Fibroblast of lung (primary cell): ENCODE measurements around the gene CASQ1.

Source experiments
- CTCF ChIP-seq, 2 donors: IDR thresholded peaks in 1 of 2; conservative IDR thresholded peaks in 1 of 2; 1 replicate in 1 of 2; 2 replicates in 1 of 2; pipeline ENCODE4 v1.5.1; 2011 to 2012; ENCODE audit warnings: low read length in 2 of 2, control low read depth in 1 of 2, inconsistent platforms in 1 of 2, low read depth in 1 of 2, mild to moderate bottlenecking in 1 of 2
- EZH2 ChIP-seq: IDR thresholded peaks from 2 replicates; pipeline ENCODE4 v1.5.1; 2012; ENCODE audit warnings: low read length, control low read depth, mild to moderate bottlenecking; ENCODE audit errors: missing control alignments

- TF ChIP-seq CTCF (conservative IDR thresholded peaks at IDR 0.05 in 1 of 2, IDR thresholded peaks at IDR 0.05 in 1 of 2; ENCODE audit: low read depth in 1 of 2, low read length in 2 of 2) (no peak), EZH2 (no peak)
Observed at GRCh38 chr1:160210561-160210960, 20.2 kb downstream of the CASQ1 start.
